OCI-LY1 (cell line): ENCODE data around the gene ARHGAP25.

Experiments used
- H2AFZ ChIP-seq: fragments of 200-600 bp; sonication (generic), shearing (Covaris generic); 2 replicates; pipeline ENCODE4 v1.6.0; 2014; ENCODE audit warnings: antibody characterized with exemption, mild to moderate bottlenecking, low read length
- H3F3A ChIP-seq: fragments of 200-600 bp; sonication (generic), shearing (Covaris generic); 2 replicates; pipeline ENCODE4 v1.6.0; 2014; ENCODE audit warnings: mild to moderate bottlenecking, antibody characterized with exemption, low read length, moderate library complexity; ENCODE audit not compliant: insufficient read depth
- H3K27ac ChIP-seq: fragments of 200-600 bp; sonication (generic); 2 replicates; pipeline ENCODE4 v1.5.1; 2014; ENCODE audit warnings: low read length, mixed run types, mild to moderate bottlenecking, low read depth; ENCODE audit not compliant: poor library complexity, severe bottlenecking
- H3K27me3 ChIP-seq: fragments of 200-600 bp; sonication (generic); 2 replicates; pipeline ENCODE4 v1.6.0; 2014; ENCODE audit warnings: antibody characterized with exemption, mild to moderate bottlenecking, low read length, moderate library complexity; ENCODE audit not compliant: insufficient read depth
- H3K36me3 ChIP-seq: fragments of 200-600 bp; sonication (generic); 2 replicates; pipeline ENCODE4 v1.6.1; 2014; ENCODE audit warnings: mild to moderate bottlenecking, antibody characterized with exemption, low read length, moderate library complexity, mixed read lengths; ENCODE audit not compliant: insufficient read depth
- H3K4me1 ChIP-seq: fragments of 200-600 bp; sonication (generic); 2 replicates; pipeline ENCODE4 v1.5.1; 2014; ENCODE audit warnings: mild to moderate bottlenecking, low read length, moderate library complexity; ENCODE audit not compliant: insufficient read depth, severe bottlenecking
- H3K4me2 ChIP-seq: fragments of 200-600 bp; sonication (generic), shearing (Covaris generic); 2 replicates; pipeline ENCODE4 v1.6.1; 2014; ENCODE audit warnings: low read length
- H3K4me3 ChIP-seq: fragments of 200-600 bp; sonication (generic); 2 replicates; pipeline ENCODE4 v1.5.1; 2014; ENCODE audit warnings: low read length, low read depth, mild to moderate bottlenecking, mixed read lengths; ENCODE audit not compliant: poor library complexity, severe bottlenecking
- H3K79me2 ChIP-seq: fragments of 200-600 bp; shearing (Covaris generic); 2 replicates; pipeline ENCODE4 v1.6.1; 2016; ENCODE audit warnings: mixed run types, low read length, mixed read lengths; ENCODE audit not compliant: insufficient read depth
- H3K9ac ChIP-seq: fragments of 200-600 bp; sonication (generic), shearing (Covaris generic); 2 replicates; pipeline ENCODE4 v1.6.1; 2014; ENCODE audit warnings: mild to moderate bottlenecking, low read length, mixed read lengths
- H3K9me2 ChIP-seq: fragments of 200-600 bp; sonication (generic), shearing (Covaris generic); 2 replicates; pipeline ENCODE4 v1.6.1; 2014; ENCODE audit warnings: low read depth, mild to moderate bottlenecking, low read length, mixed read lengths
- H3K9me3 ChIP-seq: fragments of 200-600 bp; shearing (Covaris generic); 2 replicates; pipeline ENCODE4 v1.6.1; 2014; ENCODE audit warnings: low read length, mixed read lengths
- H4K20me1 ChIP-seq: fragments of 200-600 bp; sonication (generic), shearing (Covaris generic); 2 replicates; pipeline ENCODE4 v1.6.0; 2016; ENCODE audit warnings: mild to moderate bottlenecking, low read length; ENCODE audit not compliant: insufficient read depth
- CTCF ChIP-seq: fragments of 200-600 bp; sonication (generic), shearing (Covaris generic); IDR thresholded peaks from 2 replicates; pipeline ENCODE4 v1.5.1; 2017; ENCODE audit warnings: mild to moderate bottlenecking, antibody characterized with exemption, low read length, moderate library complexity, mixed read lengths
- EZH2 ChIP-seq: fragments of 200-600 bp; sonication (generic), shearing (Covaris generic); IDR thresholded peaks from 2 replicates; pipeline ENCODE4 v1.8.0; 2017; ENCODE audit warnings: borderline replicate concordance, mixed run types, mild to moderate bottlenecking, antibody characterized with exemption, low read length, moderate library complexity, mixed read lengths

ARHGAP25 gene

GRCh38 chr2:68789603-68790002, 55.0 kb downstream of the ARHGAP25 start:
- H3K9me2 ChIP-seq: no peaks in the 10 kb centered on the region
- peaks cover 20% of the 10 kb centered on the region for H3K79me2 ChIP-seq
- H4K20me1 ChIP-seq: no peaks in the 10 kb centered on the region
- H3K4me3 ChIP-seq: no peak overlapping the region
- H3F3A ChIP-seq: no peaks in the 10 kb centered on the region
- peak overlapping the region; percentile 91 for H3K27ac ChIP-seq
- peaks cover 7% of the 10 kb centered on the region; the same call in 1 of the 2 replicates for H3K9me3 ChIP-seq
- peak overlapping the region; percentile 40; the same call in 1 of the 2 replicates for H3K9ac ChIP-seq
- H3K4me1 ChIP-seq: peaks cover 55% of the 10 kb centered on the region
- no peak overlapping the region for H2AFZ ChIP-seq
- TF ChIP-seq EZH2 (no peak), CTCF (no peak)
- peak overlapping the region; percentile 14 for H3K4me2 ChIP-seq
- H3K27me3 ChIP-seq: no peaks in the 10 kb centered on the region
- H3K36me3 ChIP-seq: peaks cover 91% of the 10 kb centered on the region

GRCh38 chr2:68790600-68790999, 56.0 kb downstream of the ARHGAP25 start:
- peaks cover 7% of the 10 kb centered on the region; the same call in 1 of the 2 replicates for H3K9me3 ChIP-seq
- no peaks in the 10 kb centered on the region for H3K9me2 ChIP-seq
- no peak overlapping the region for H3K4me3 ChIP-seq
- H4K20me1 ChIP-seq: no peaks in the 10 kb centered on the region
- H3K4me1 ChIP-seq: peaks cover 65% of the 10 kb centered on the region
- H3K9ac ChIP-seq: peak overlapping the region; percentile 40
- H3K27me3 ChIP-seq: no peaks in the 10 kb centered on the region
- H3K36me3 ChIP-seq: peaks cover 91% of the 10 kb centered on the region
- peak overlapping the region; percentile 14 for H3K4me2 ChIP-seq
- TF ChIP-seq EZH2 (no peak), CTCF (no peak)
- peaks cover 29% of the 10 kb centered on the region for H3K79me2 ChIP-seq
- H2AFZ ChIP-seq: no peak overlapping the region
- H3F3A ChIP-seq: no peaks in the 10 kb centered on the region
- peak overlapping the region; percentile 91 for H3K27ac ChIP-seq

GRCh38 chr2:68791914-68792313, 57.3 kb downstream of the ARHGAP25 start:
- H3K4me2 ChIP-seq: no peak overlapping the region

More at GRCh38 chr2:68791914-68792313, 57.3 kb downstream of the ARHGAP25 start:
- peaks cover 29% of the 10 kb centered on the region for H3K79me2 ChIP-seq
- peak overlapping the region; percentile 91 for H3K27ac ChIP-seq
- H3F3A ChIP-seq: no peaks in the 10 kb centered on the region
- H3K36me3 ChIP-seq: peaks cover 89% of the 10 kb centered on the region
- TF ChIP-seq EZH2: no peak
- no peak for TF ChIP-seq CTCF
- H3K9me2 ChIP-seq: no peaks in the 10 kb centered on the region
- H3K4me3 ChIP-seq: no peak overlapping the region
- no peak overlapping the region for H3K9ac ChIP-seq
- H4K20me1 ChIP-seq: no peaks in the 10 kb centered on the region
- peaks cover 7% of the 10 kb centered on the region; the same call in 1 of the 2 replicates for H3K9me3 ChIP-seq
- peaks cover 74% of the 10 kb centered on the region for H3K4me1 ChIP-seq
- no peak overlapping the region for H2AFZ ChIP-seq
- no peaks in the 10 kb centered on the region for H3K27me3 ChIP-seq
